ENCODE results near the gene ZNF541. TPM values are rescaled to one million over a fixed set of nuclear protein-coding genes. Genes with fewer than 3 reads are reported as not detected.
"Not testable (repeated sequence)": the region's sequence is repeated elsewhere in the genome, so short reads cannot be mapped to it uniquely, and the experiment has no call there.

Gene ZNF541
- total and polyA plus RNA-seq, 3 experiments from 2014 or later: 0.13 to 0.44 (median 0.18) TPM

DNA sequence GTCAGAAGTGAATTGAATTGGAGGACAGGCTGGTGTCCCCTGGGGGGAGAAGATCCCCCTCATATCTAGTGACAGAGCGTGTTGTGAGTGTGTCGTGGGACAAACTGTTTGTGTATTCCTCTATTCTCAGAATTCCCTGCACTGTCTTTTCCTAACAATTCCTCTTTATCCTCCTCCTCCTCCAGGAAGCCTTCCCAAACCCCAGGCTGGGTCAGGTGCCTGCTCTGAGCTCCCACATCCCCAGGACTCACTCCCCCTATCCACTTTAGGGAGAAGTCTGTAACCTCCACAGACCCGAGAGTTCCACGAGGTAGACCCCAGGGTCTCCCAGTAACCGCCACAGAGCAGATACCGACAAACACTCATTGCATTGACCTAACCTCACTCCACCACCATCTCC, 20.9 kb upstream of the ZNF541 start:
- ChIA-PET CTCF (interaction anchor here (1.0 kb wide), 1 partner anchor 16 kb away, joined by 3 read pairs; no protein-coding TSS in a partner anchor), POLR2A (no interaction called here)
- Mint-ChIP-seq H3K9me3 (no peaks in the 10 kb centered on the region), H3K4me3 (no peak overlapping the region), H3K27me3 (peaks cover 0 to 2% of the 10 kb centered on the region in 2 donors), H3K36me3 (no peaks in the 10 kb centered on the region), H3K27ac (peak overlapping the region in 3 of 8 donors; percentile 18 to 74 (median 50)), H3K4me1 (peaks cover 8 to 10% (median 8%) of the 10 kb centered on the region in 3 donors)
- no peak overlapping the region for H3K27ac ChIP-seq (ENCODE audit: low read depth, low read length)
- no peak overlapping the region for H3K4me3 ChIP-seq (ENCODE audit: low read length)
- H3K9me3 ChIP-seq (ENCODE audit: low read length): no peaks in the 10 kb centered on the region
- no peaks in the 10 kb centered on the region for H3K27me3 ChIP-seq (ENCODE audit: insufficient read depth, low read length, poor library complexity, severe bottlenecking)
- no peak for DNase-seq
- H3K4me1 ChIP-seq (ENCODE audit: insufficient read depth, low read length): no peaks in the 10 kb centered on the region
- no peaks in the 10 kb centered on the region for H3K36me3 ChIP-seq (ENCODE audit: insufficient read depth, low read length)

DNA sequence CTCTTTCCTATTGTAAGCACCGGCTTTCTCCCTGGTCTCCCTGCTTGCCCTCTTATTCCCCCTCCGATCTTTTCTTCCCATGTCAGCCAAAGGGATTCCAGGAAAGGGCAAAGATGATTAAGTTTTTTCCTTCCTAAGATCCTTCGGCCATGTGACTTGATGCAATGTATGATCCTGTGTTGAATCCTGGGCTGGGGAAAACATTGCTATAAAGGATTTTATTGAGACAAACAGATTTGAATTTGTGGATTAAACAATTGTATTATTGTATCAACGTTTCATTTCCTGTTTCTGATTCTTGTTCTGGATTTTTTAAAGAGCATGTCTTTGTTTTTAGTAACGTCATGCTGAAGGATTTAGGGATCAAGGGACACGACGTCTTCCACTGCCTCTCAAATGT, 16.9 kb upstream of the ZNF541 start:
- Histone ChIP-seq H3K27me3 (ENCODE audit: insufficient read depth, low read length, poor library complexity, severe bottlenecking) (no peaks in the 10 kb centered on the region), H3K9me3 (ENCODE audit: low read length) (no peaks in the 10 kb centered on the region), H3K4me1 (ENCODE audit: insufficient read depth, low read length) (no peaks in the 10 kb centered on the region), H3K27ac (ENCODE audit: low read depth, low read length) (no peak overlapping the region), H3K36me3 (ENCODE audit: insufficient read depth, low read length) (no peaks in the 10 kb centered on the region), H3K4me3 (ENCODE audit: low read length) (no peak overlapping the region)
- peak overlapping the region in 1 of 8 donors; percentile 61 for H3K27ac Mint-ChIP-seq
- H3K27me3 Mint-ChIP-seq: peaks cover 0 to 2% of the 10 kb centered on the region in 2 donors
- POLR2A ChIA-PET: no interaction called here
- H3K4me1 Mint-ChIP-seq: no peaks in the 10 kb centered on the region
- H3K4me3 Mint-ChIP-seq: no peak overlapping the region
- DNase-seq: no peak
- H3K36me3 Mint-ChIP-seq: peaks cover 0 to 7% (median 0%) of the 10 kb centered on the region in 3 donors
- CTCF ChIA-PET: no interaction called here
- H3K9me3 Mint-ChIP-seq: peaks cover 0 to 10% (median 4%) of the 10 kb centered on the region in 5 donors

DNA sequence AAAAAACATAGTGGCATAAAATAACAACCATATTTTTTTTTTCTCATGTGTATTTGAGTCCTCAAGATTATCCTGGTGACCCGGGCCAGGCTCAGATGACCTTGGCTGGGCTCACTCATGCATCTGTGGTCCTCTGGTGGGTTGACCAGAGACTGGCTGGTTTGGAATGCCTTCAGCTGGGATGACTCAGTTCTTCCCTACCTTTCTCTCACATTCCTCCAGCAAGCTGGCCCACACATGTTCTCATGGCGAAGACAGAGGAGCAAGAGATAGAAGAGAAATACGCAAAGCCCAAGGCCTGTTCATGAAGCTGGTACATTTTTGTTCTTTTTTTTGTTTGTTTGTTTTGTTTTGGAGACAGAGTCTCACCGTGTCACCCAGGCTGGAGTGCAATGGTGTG, 14.3 kb upstream of the ZNF541 start:
- POLR2A ChIA-PET: no interaction called here
- H3K36me3 Mint-ChIP-seq: peaks cover 0 to 7% (median 2%) of the 10 kb centered on the region in 3 donors

DNA sequence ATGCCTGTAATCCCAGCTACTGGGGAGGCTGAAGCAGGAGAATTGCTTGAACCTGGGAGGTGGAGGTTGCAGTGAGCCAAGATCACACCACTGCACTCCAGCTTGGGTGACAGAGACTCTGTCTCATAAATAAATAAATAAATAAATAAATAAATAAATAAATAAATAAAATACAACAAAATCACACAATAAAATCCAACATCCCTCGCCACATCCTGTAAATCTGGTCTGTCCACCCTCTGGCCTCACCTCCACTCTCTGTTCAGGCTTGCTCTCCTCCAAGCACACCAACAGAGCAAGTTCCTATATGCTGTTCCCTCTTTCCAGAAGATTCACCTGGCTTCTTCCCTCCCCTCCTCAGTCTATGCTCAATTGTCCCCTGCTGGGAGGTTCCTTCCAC, 10.2 kb upstream of the ZNF541 start:
- H3K27me3 ChIP-seq (ENCODE audit: insufficient read depth, low read length, poor library complexity, severe bottlenecking); H3K9me3 ChIP-seq (ENCODE audit: low read length); H3K36me3 Mint-ChIP-seq; H3K4me3 ChIP-seq (ENCODE audit: low read length); DNase-seq; H3K9me3 Mint-ChIP-seq; H3K27me3 Mint-ChIP-seq; POLR2A ChIA-PET; H3K27ac ChIP-seq (ENCODE audit: low read depth, low read length); H3K36me3 ChIP-seq (ENCODE audit: insufficient read depth, low read length): not testable (repeated sequence)
- Mint-ChIP-seq H3K27ac (peak overlapping the region in 2 of 8 donors; percentile 37 to 61), H3K4me1 (peaks cover 20 to 30% (median 29%) of the 10 kb centered on the region in 3 donors), H3K4me3 (peak overlapping the region in 1 of 7 donors; percentile 48)
- H3K4me1 ChIP-seq (ENCODE audit: insufficient read depth, low read length): peaks cover 42% of the 10 kb centered on the region
- CTCF ChIA-PET: interaction anchor here (1.2 kb wide), 1 partner anchor 17 kb away, joined by 3 read pairs; no protein-coding TSS in a partner anchor

More for the DNA sequence above, 14.3 kb upstream of the ZNF541 start:
- Histone ChIP-seq H3K36me3 (ENCODE audit: insufficient read depth, low read length) (no peaks in the 10 kb centered on the region), H3K27ac (ENCODE audit: low read depth, low read length) (no peak overlapping the region), H3K4me3 (ENCODE audit: low read length) (no peak overlapping the region), H3K27me3 (ENCODE audit: insufficient read depth, low read length, poor library complexity, severe bottlenecking) (no peaks in the 10 kb centered on the region), H3K9me3 (ENCODE audit: low read length) (no peaks in the 10 kb centered on the region), H3K4me1 (ENCODE audit: insufficient read depth, low read length) (peaks cover 4% of the 10 kb centered on the region)
- H3K4me1 Mint-ChIP-seq: peaks cover 8 to 11% (median 10%) of the 10 kb centered on the region in 3 donors
- no peak for DNase-seq
- CTCF ChIA-PET: interaction anchor here (1.8 kb wide), 1 partner anchor 72 kb away, joined by 4 read pairs; the partner anchor contains the start of gene NAPA
- H3K27ac Mint-ChIP-seq: peak overlapping the region in 1 of 8 donors; percentile 42
- peaks cover 0 to 2% of the 10 kb centered on the region in 2 donors for H3K27me3 Mint-ChIP-seq
- H3K9me3 Mint-ChIP-seq: peaks cover 0 to 10% (median 4%) of the 10 kb centered on the region in 5 donors
- H3K4me3 Mint-ChIP-seq: no peak overlapping the region

DNA sequence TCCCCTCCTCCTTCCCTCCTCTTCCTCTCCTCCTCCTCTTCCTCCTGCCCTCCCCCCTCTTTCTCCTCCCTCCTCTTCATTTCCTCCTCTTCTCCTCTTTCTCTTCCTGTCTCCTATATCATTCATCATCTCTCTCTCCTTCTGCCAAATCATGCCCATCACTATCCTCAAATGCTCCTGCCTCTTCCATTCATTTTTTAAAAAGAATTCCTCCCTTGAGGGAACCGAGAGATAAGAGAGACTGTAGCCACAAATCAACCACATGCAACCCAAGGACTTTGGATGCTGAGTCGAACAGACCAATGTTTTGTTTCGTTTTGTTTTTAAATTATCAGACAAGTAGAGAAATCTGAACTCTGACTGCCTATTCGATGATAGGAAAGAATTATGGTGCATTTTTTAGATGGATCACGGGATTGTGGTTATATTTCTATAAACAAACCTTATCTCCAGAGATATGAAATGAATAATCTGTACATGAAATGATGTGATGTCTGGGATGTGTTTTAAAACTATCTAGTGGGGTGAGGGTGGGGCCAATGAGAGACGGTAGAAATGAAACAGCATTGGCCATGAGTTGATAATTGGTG, 9.5 kb upstream of the ZNF541 start:
- peaks cover 25 to 38% (median 37%) of the 10 kb centered on the region in 3 donors for H3K4me1 Mint-ChIP-seq
- H3K27ac Mint-ChIP-seq: peak overlapping the region in 7 of 8 donors; percentile 49 to 80 (median 67)

DNA sequence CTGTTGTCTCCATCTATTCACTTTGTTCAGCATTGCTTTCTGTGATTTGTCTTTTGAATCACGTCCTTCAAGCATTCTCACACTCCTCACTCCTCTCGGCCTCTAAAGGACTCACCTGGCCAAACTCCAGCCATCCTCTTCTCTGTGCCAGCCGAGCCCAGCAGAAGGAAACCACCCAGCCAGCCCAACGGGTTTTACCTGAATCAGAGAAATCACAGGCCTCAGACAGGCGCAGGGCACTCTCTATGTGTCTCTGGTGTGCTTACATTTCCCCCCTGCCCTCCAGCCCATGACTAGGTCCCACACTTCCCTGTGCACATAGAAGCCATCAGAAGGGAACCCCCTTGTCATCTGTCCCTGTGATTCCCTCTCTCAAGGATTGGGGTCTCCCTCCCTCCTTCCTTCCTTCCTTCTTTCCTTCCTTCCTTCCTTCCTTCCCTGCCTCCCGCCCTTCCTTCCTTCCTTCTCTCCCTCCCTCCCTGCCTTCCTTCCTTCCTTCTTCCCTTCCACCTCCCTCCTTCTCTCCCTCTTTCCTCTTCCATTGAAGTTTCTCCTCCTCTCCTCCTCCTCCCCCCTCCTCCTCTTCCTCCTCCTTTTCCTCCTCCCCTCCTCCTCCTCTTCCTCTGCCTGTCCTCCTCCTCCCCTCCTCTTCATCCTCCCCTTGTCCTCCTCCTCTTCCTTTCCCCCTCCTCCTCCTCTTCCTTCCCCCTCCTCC, 8.8 kb upstream of the ZNF541 start:
- H3K4me3 Mint-ChIP-seq: peak overlapping the region in 4 of 7 donors; percentile 23 to 56 (median 34)
- H3K9me3 Mint-ChIP-seq: peaks cover 0 to 10% (median 4%) of the 10 kb centered on the region in 5 donors
- no peak for DNase-seq
- H3K27ac Mint-ChIP-seq: peak overlapping the region; percentile 29 to 89 (median 71)
- H3K27me3 ChIP-seq (ENCODE audit: insufficient read depth, low read length, poor library complexity, severe bottlenecking): no peaks in the 10 kb centered on the region
- H3K4me3 ChIP-seq (ENCODE audit: low read length): peak overlapping the region; percentile 29
- POLR2A ChIA-PET: no interaction called here
- no peak overlapping the region for H3K27ac ChIP-seq (ENCODE audit: low read depth, low read length)
- H3K36me3 Mint-ChIP-seq: peaks cover 0 to 7% (median 2%) of the 10 kb centered on the region in 3 donors
- peaks cover 30 to 44% (median 43%) of the 10 kb centered on the region in 3 donors for H3K4me1 Mint-ChIP-seq
- no peaks in the 10 kb centered on the region for H3K36me3 ChIP-seq (ENCODE audit: insufficient read depth, low read length)
- peaks cover 56% of the 10 kb centered on the region for H3K4me1 ChIP-seq (ENCODE audit: insufficient read depth, low read length)
- H3K9me3 ChIP-seq (ENCODE audit: low read length): no peaks in the 10 kb centered on the region
- CTCF ChIA-PET: no interaction called here
- no peaks in the 10 kb centered on the region for H3K27me3 Mint-ChIP-seq

More for the DNA sequence above, 9.5 kb upstream of the ZNF541 start:
- H3K27me3 Mint-ChIP-seq: no peaks in the 10 kb centered on the region
- H3K4me3 Mint-ChIP-seq: peak overlapping the region in 6 of 7 donors; percentile 10 to 59 (median 33)
- no peaks in the 10 kb centered on the region for H3K9me3 ChIP-seq (ENCODE audit: low read length)
- DNase-seq: no peak
- H3K27ac ChIP-seq (ENCODE audit: low read depth, low read length): no peak overlapping the region
- peaks cover 0 to 10% (median 4%) of the 10 kb centered on the region in 5 donors for H3K9me3 Mint-ChIP-seq
- H3K27me3 ChIP-seq (ENCODE audit: insufficient read depth, low read length, poor library complexity, severe bottlenecking): no peaks in the 10 kb centered on the region
- ChIA-PET CTCF (no interaction called here), POLR2A (no interaction called here)
- H3K4me3 ChIP-seq (ENCODE audit: low read length): peak overlapping the region; percentile 29
- H3K36me3 ChIP-seq (ENCODE audit: insufficient read depth, low read length): no peaks in the 10 kb centered on the region
- H3K36me3 Mint-ChIP-seq: peaks cover 0 to 7% (median 2%) of the 10 kb centered on the region in 3 donors
- H3K4me1 ChIP-seq (ENCODE audit: insufficient read depth, low read length): peaks cover 49% of the 10 kb centered on the region

DNA sequence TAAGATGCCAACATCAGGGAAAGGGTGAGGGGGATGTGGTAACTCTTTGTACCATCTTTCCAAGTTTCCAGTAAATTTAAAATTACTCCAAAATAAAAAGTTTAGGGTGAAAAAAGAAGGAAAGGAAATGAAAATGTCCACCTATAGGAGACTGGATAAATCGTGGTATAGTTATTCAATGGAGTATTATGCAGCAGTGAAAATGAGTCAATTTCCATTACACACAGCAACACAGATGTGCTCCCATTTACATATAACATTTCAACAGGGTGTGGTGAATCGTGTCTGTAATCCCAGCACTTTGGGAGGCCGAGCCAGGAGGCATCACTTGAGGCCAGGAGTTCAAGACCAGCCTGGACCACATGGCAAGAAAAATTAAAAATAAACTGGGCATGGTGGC, 7.4 kb upstream of the ZNF541 start:
- H3K9me3 ChIP-seq (ENCODE audit: low read length): no peaks in the 10 kb centered on the region
- H3K4me3 ChIP-seq (ENCODE audit: low read length): no peak overlapping the region
- Mint-ChIP-seq H3K4me1 (peaks cover 39 to 57% (median 52%) of the 10 kb centered on the region in 3 donors), H3K9me3 (peaks cover 0 to under 1% (median 0%) of the 10 kb centered on the region in 5 donors), H3K4me3 (no peak overlapping the region), H3K36me3 (peaks cover 0 to 2% (median 0%) of the 10 kb centered on the region in 3 donors), H3K27ac (peak overlapping the region in 1 of 8 donors; percentile 17), H3K27me3 (no peaks in the 10 kb centered on the region)
- peaks cover 61% of the 10 kb centered on the region for H3K4me1 ChIP-seq (ENCODE audit: insufficient read depth, low read length)
- H3K36me3 ChIP-seq (ENCODE audit: insufficient read depth, low read length): no peaks in the 10 kb centered on the region
- POLR2A ChIA-PET: no interaction called here
- CTCF ChIA-PET: no interaction called here
- no peaks in the 10 kb centered on the region for H3K27me3 ChIP-seq (ENCODE audit: insufficient read depth, low read length, poor library complexity, severe bottlenecking)
- no peak overlapping the region for H3K27ac ChIP-seq (ENCODE audit: low read depth, low read length)
- DNase-seq: no peak

DNA sequence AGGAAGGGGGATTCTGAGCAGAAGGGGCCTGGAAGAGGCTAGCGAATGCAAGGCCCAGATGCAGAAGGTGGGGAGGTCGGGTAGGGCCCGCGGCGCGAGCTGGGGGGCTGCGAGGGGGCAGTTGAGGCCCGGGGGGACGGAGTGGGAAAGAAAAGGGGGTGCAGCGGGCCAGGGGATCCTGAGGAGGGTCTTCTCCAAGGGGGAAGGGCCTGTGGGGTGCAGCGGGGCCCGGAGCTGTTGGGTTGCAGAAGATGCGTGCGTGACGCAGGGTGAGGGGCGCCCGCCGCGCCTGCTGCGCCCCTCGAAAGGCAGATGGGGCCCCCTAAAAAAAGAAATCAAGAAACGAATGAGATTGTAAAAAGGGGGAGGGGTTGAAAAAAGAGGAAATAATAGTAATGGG, 313 bp downstream of the ZNF541 start:
- Mint-ChIP-seq H3K27me3 (no peaks in the 10 kb centered on the region), H3K4me1 (peaks cover 24 to 37% (median 27%) of the 10 kb centered on the region in 3 donors), H3K9me3 (no peaks in the 10 kb centered on the region), H3K4me3 (peak overlapping the region; percentile 9 to 86 (median 47)), H3K36me3 (no peaks in the 10 kb centered on the region), H3K27ac (peak overlapping the region in 1 of 8 donors; percentile 82)
- POLR2A ChIA-PET: no interaction called here
- Histone ChIP-seq H3K36me3 (ENCODE audit: insufficient read depth, low read length) (no peaks in the 10 kb centered on the region), H3K27me3 (ENCODE audit: insufficient read depth, low read length, poor library complexity, severe bottlenecking) (no peaks in the 10 kb centered on the region), H3K4me3 (ENCODE audit: low read length) (no peak overlapping the region), H3K9me3 (ENCODE audit: low read length) (no peaks in the 10 kb centered on the region), H3K27ac (ENCODE audit: low read depth, low read length) (no peak overlapping the region), H3K4me1 (ENCODE audit: insufficient read depth, low read length) (peaks cover 14% of the 10 kb centered on the region)
- CTCF ChIA-PET: no interaction called here
- no peak for DNase-seq
